GM18909 (cell line): ENCODE measurements around the gene PARD3.

Experiments
- ATAC-seq: cut with Tn5 transposase; IDR thresholded peaks from one replicate; pipeline ENCODE4 v1.9.1; 2021; ENCODE audit warnings: mild to moderate bottlenecking; ENCODE audit not compliant: unreplicated experiment, poor library complexity

Gene PARD3

DNA sequence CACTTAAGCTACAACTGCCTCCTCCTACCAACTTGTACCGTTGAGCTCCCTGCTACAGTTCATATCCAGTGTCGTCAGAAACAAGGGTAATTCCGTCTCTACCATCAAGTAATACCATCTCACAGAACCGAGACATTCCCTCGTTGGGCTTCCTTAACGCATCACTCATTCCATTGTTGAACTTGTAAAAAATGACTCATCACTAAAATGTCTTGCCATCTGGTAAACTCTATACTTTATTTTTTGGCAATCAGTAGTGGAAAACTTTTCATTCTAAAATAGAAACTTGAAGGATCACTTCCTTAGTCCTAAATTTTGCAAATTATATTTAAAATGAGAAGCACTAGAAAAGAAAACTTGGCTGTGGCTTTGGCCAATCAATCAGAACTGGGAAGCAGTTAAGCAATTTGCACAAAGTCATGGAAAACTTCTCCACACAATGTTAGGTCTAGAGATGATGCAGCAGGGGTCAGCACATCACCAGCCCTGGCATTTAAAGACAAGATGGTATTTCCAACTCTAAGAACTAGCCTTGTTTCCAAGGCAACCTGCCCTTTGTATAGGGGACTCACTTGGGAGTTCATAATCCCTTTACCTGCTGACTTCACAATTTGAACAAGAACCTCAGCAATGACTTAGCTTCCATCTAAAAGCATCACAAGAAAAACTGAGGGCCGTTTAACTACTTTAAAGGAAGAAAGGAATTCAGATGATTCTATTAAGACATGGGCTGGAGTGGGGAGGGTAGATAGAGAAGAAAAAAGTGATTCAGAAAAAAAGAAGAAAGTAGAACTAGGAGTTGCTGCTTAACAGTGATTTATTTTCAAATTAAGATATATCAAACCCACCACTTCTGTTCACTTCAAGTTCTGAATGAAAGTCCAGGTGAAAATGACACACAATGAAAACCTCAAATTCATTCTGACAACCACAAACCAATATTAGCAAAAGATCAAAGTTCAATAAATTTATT lies 288.1 kb downstream of the PARD3 start:
- ATAC-seq: no peak

DNA sequence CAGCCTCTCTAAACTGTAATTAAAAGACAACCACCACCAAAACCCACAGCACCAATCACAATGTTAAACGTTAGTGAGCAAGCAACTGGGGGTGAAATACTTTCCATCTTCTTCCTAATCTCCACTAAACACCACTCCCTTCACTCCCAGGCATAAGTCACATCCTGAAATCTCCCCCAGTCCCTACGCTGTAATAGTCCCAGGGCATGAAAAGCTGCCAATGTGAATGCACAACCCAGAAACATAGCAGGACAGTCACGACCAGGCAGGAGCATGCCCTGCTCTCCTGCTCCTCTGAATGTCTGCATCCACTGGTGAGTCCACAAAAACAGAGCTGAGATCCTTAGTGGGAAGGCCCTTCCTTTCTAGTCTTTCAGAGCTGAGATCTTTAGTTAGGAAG lies 288.9 kb downstream of the PARD3 start:
- no peak for ATAC-seq

GRCh38 chr10:34524369-34525091 lies 290.6 kb downstream of the PARD3 start:
- peak; percentile 67 for ATAC-seq

DNA sequence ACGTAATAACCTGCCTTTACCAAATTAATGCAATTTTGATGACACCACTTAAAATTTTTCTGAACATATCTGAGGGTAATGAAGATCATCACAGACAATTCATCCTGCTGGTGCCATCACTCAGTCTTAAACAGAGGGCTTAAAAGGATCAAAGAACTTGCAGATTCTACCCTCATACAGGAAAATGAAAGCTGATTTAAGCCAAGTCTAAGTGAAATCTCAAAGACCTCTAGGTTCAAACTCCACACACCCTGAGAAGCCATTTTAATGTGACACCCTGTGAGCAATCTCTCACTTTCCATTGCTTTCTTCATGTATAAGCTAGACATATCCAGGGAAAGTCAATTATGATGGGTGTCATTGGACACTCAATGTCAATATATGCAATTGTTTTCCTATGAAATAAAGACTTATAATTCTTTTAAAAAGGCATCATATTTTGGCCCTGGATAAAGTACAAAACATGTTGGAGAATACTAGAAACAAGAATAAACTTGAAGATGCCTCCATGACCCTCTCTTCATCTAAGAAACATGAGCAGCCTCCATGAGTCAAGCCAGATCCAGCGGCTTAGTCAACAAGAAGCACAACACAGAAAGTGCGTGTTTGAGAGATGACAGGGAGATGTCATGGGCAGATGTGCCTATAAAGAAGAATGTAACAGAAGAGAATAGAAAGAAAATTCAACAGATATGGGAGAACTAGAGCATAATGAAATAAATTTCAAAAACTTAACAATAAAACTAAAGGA lies 291.9 kb downstream of the PARD3 start:
- ATAC-seq: no peak

DNA sequence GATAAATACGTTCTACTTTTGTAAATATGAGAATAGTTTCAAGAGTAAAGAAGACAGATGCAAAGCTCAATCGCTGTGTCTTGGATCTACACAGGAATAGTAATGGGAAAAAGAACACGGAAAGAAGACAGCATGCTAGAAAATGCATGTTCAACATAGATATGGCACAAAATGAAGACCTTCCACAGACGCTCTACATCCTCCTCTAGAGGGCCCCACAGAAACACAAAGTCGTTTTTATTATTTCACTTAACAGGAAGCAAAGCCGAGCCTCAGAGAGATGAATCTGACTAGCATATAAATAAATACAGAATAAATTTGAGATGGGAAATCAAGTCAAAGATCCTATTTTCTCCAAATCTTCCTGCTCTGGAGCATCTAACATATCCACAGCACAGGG lies 292.6 kb downstream of the PARD3 start:
- peak; percentile 67 for ATAC-seq

DNA sequence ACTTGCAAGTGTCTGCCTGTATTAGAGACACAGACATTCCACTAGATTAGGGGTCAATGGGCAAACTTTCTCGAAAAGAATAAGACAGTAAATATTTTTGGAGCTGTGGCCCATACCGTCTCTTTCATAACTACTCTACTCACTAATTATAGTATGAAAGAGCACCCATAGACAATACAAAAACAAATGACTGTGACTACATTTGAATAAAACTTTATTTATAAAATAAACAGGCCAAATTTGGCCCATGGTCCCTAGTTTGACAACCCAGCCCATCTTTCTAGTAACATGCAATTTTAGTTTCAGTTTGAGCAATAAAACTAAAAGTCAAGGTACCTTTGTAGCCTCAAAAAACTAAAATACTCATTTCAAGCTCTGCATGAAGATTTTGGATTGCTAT lies 294.6 kb downstream of the PARD3 start:
- no peak for ATAC-seq

DNA sequence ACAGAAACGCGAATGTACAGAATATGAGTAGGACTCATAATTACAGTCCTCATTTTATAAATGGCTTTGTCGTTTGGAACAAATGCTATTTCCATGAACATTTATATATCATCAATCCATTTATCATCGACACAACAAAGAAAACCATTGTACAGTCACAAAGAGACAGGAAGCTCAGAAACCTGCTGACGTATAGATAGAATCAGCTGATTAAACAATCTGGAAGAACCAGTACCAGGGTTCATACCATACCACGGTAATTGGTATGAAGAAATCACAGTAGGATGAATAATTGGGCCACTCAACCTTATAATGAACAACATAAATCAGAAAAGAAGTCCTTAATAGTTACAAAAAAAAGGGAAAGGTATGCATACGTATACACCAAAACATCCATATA lies 295.0 kb downstream of the PARD3 start:
- no peak for ATAC-seq

DNA sequence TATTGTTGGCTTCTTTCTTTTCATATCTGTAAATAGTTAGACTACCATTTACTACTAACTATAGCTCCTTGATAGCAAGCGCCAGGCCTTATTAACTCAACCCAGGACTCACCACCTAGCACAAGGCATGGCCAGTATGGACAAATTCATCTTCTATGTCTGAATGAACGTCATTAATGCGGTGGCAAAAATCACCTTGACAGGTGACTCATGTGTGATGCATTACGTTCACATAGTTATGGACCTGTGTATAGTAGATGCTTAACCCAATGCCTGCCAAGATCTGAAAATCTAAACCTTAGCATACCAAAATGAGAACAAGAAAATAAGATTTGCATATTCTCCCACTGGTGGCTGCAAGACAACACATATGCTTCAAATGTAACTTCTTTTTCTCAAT lies 300.8 kb downstream of the PARD3 start:
- ATAC-seq: no peak

- no peak for ATAC-seq
Measured at GRCh38 chr10:34513636-34514035, 301.5 kb downstream of the PARD3 start.

GRCh38 chr10:34507217-34507616 lies 307.9 kb downstream of the PARD3 start:
- no peak for ATAC-seq

DNA sequence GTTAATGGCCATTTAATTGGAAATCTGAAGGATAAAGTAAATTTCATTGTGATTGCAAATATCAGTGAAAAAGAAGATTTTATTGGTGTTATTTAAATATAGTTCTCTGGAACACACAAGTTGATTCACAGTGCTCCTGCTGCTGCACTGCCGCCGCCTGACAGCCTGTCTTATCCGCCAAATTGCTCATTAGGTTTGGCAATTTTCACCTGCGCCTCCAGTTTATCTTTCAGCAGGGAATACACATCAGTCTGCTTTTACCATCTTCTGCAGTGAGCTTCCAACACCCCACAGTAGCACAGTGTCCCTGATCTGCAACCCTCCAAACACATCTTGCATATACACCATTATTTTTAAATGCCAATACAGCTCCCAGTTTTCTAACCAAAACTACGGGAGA lies 308.3 kb downstream of the PARD3 start:
- no peak for ATAC-seq

DNA sequence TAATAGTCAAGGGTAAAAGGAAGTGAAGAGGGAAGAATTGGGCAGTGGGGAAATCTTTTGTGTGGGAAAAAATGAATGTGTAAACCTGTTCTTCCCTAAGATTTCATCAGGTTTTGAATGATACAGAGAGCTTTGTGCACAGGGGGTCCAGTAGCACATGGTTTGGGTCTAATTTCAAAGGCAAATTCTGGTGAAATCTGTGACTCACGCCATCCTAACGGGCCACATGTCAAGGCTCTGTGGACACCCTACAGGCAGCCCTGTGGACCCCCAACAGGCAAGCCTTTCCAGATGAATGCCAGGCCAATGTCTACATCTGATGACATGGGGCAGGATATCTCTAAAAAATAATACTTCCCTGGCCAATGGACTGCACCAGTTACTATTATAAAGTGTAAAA lies 309.8 kb downstream of the PARD3 start:
- ATAC-seq: no peak

DNA sequence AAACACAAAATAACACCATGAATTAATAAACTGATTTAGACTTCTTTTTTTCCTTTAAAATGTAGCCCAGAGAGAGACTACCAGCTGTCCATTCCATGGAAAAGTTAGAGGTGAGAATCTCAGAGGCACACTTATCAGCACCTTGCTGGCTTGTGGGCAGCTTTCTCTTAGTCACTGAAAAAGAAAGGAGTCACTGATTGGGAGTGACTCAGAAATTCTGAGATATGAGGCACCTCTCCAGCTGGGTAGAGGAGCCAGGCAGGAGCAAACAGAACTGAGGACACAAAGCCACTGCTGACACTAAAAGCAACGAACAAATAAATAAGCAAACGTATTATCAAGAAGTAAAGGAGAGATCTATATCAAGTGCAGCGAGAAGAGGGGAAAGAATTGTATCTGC lies 310.6 kb downstream of the PARD3 start:
- ATAC-seq: no peak

DNA sequence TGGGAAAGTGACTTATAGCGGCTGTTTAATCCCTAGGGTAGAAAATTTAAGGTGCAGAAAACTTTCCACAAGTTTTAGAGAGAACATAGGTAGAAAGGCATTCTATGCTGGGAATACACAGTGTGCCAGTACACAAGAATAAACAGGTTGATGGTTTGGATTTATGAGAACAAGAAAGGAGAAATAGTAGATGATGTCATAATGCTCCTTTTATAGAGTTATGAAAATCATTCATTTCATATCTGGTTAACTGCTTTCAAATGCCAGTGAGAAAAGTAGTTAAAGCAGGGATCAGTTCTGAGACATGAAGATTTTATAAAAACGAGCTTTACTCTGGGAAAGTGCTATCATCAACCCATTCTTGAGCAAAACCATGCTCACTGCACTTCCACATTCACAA lies 311.4 kb downstream of the PARD3 start:
- no peak for ATAC-seq

DNA sequence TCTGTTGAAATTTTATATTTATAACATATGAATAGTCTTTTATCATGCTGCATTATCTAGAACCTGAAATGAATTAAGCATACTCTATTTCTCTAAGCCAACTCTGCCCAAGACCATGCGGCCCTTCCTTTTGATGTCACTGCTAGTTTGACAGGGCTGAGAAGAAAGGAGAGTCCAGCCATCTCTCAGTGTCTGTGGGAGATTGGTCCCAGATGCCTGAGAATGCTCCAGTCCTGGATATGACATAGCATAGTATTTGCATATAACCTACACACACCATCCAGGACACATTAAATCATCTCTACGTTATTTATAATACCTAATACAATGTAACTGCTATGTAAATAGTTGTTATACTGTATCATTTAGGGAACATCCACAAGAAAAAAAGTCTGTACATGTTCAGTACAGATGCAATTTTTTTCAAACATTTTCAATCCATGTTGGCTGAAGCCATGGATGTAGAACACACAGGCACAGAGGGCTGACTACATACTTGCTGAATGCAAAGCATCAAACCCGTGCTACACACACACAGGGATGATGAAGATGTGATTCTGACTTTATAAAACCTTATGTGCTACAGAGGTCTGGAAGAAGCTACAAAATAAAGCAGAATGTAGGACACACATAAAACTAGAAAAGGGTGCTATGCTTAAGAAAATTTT lies 315.4 kb downstream of the PARD3 start:
- ATAC-seq: no peak

DNA sequence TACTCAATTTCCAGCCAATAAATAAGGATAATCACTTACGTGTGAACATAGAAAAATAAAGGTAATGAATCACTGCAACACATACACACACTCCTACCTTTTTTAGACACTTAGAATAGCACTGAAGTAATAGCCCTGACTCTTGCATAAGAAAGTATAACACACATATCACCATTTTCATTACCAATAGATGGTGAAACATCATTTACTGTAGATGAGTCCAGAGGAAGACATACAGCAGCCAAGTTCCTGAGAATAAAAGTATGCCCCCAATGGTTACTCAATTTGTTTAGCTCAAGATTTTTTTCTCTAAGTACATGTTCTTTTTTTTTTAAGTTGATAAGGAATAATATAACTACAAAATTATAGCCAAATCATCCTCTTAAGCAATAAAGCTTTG lies 316.3 kb downstream of the PARD3 start:
- ATAC-seq: no peak

GRCh38 chr10:34495938-34496337 lies 319.2 kb downstream of the PARD3 start:
- no peak for ATAC-seq

- ATAC-seq: no peak
Measured at GRCh38 chr10:34494012-34494411, 321.1 kb downstream of the PARD3 start.

DNA sequence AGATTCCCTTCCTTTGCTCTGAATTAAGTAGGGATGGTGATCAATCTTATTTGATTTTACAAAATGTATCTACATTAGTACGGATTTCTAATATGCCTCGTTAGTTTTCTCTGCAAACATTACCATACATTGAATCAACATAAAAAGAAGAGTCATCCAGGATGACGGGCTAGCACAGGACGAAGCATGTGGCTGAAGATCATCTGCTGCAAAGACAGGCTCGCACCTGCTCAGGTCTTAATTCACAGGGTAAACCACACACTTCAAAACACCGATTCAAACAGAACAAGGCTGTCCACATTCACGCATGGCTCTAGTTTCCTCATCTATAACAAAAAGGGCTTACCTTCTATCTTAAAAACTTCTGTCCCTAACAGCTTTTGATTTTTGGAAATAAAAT lies 323.0 kb downstream of the PARD3 start:
- no peak for ATAC-seq

DNA sequence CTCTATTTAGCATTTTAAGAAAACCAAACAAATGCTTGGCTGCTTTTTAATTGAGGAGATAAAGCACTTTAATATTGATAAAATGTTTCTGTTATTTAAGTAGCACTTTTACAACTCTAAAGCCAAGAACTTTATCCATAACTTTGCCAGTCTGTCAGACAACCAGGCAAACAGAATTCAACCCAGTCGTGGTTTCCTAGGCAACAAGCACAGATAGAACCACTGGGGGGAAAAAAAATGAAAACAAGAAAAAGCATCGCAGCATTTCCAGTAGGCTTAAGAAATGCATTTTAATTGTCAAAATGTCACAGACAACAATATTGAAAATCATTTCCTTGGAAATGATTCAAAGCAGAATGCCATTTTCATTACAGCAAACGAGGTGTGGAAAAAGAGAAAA lies 323.4 kb downstream of the PARD3 start:
- no peak for ATAC-seq
